HEK293T (cell line): ENCODE results near the gene SMARCB1.

Experiments
- ARNT ChIP-seq: fragments of 450-650 bp; IDR thresholded peaks from 2 replicates; pipeline ENCODE4 v1.6.1; 2017; ENCODE audit warnings: mild to moderate bottlenecking
- BHLHE40 ChIP-seq: fragments of 450-650 bp; IDR thresholded peaks from 2 replicates; pipeline ENCODE4 v1.6.1; 2016; ENCODE audit warnings: mild to moderate bottlenecking, moderate library complexity, borderline replicate concordance
- CTBP1 ChIP-seq: fragments of 450-650 bp; IDR thresholded peaks from 2 replicates; pipeline ENCODE4 v1.6.1; 2016; ENCODE audit warnings: borderline replicate concordance
- ELF4 ChIP-seq: fragments of 450-650 bp; IDR thresholded peaks from 2 replicates; pipeline ENCODE4 v1.6.1; 2017; ENCODE audit warnings: antibody characterized with exemption
- FOXA1 ChIP-seq: fragments of 450-650 bp; IDR thresholded peaks from 2 replicates; pipeline ENCODE4 v1.6.1; 2016; ENCODE audit warnings: mild to moderate bottlenecking
- FOXK2 ChIP-seq: fragments of 450-650 bp; IDR thresholded peaks from 2 replicates; pipeline ENCODE4 v1.6.1; 2016; ENCODE audit warnings: mild to moderate bottlenecking
- FOXM1 ChIP-seq: fragments of 450-650 bp; IDR thresholded peaks from 2 replicates; pipeline ENCODE4 v1.6.1; 2017; ENCODE audit warnings: mild to moderate bottlenecking, borderline replicate concordance
- LEF1 ChIP-seq: fragments of 450-650 bp; IDR thresholded peaks from 2 replicates; pipeline ENCODE4 v1.6.1; 2017; ENCODE audit warnings: mild to moderate bottlenecking, borderline replicate concordance
- NFRKB ChIP-seq: fragments of 450-650 bp; IDR thresholded peaks from 2 replicates; pipeline ENCODE4 v1.6.1; 2016; ENCODE audit warnings: mild to moderate bottlenecking, moderate library complexity
- SP1 ChIP-seq: fragments of 450-650 bp; IDR thresholded peaks from 2 replicates; pipeline ENCODE4 v1.6.1; 2017
- TARDBP ChIP-seq: fragments of 450-650 bp; IDR thresholded peaks from 2 replicates; pipeline ENCODE4 v1.6.1; 2016
- TF ChIP-seq, protein P1 (sequence below): fragments of 450-650 bp; IDR thresholded peaks from 2 replicates; pipeline ENCODE4 v1.6.1; 2016

DNA sequence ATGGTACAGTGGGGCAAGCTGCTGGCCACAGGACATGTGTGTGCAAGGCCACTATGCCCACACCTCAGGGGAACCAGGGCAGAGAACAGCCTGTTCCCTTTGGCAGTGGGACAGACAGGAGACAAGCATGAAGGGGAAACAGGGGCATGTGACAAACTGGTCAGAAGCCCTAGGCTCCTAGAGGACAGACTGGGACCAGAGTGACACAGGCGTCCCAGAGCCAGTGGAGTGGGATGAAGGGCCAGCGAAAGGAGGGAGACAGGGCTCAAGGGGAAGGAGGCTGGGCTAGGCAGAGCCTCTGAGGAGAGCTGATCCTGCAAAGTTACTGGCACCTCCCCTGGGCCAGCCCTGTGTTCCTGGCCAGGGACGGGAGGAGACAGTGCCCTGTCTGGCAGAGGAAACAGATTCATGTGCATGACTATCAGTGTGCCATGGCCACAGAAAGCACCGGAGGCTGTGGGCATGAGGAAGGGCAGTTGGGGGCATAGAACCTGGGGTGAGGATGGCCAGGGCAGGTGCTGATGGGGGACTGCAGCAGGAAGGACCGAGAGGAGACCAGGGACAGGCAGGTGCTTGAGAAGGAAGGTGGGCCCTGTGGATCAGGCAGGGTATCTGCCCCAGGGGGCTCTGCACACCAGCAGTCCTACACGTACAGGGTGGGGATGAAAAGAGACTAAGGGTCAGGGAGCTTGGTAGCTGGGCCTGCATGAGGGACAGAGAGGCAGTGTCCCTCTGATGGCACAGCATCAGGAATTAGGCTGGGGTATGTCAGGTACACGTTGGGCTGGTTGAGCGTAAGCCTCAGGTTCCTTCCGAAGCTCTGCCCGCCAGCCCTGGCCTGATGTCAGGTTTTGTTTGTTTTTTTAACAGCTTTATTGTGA, 42.3 kb downstream of the SMARCB1 start:
- no peak for TF ChIP-seq BHLHE40
- no peak for TF ChIP-seq SP1
- no peak for TF ChIP-seq FOXA1
- TF ChIP-seq ELF4 = no peak
- no peak for TF ChIP-seq FOXK2
- no peak for TF ChIP-seq ARNT
- TF ChIP-seq CTBP1 = no peak
- no peak for TF ChIP-seq LEF1
- TF ChIP-seq, protein P1, sequence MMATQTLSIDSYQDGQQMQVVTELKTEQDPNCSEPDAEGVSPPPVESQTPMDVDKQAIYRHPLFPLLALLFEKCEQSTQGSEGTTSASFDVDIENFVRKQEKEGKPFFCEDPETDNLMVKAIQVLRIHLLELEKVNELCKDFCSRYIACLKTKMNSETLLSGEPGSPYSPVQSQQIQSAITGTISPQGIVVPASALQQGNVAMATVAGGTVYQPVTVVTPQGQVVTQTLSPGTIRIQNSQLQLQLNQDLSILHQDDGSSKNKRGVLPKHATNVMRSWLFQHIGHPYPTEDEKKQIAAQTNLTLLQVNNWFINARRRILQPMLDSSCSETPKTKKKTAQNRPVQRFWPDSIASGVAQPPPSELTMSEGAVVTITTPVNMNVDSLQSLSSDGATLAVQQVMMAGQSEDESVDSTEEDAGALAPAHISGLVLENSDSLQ = no peak
- TF ChIP-seq FOXM1 = no peak
- TF ChIP-seq TARDBP = no peak
- TF ChIP-seq NFRKB = no peak
